Measurements from ENCODE around the gene OR2D3.
"Not testable (repeated sequence)": the region's sequence is repeated elsewhere in the genome, so short reads cannot be mapped to it uniquely, and the experiment has no call there.

The OR2D3 gene

GRCh38 chr11:6928916-6929315, 8.1 kb downstream of the OR2D3 start:
- TF ChIP-seq ZFX (IDR thresholded peaks at IDR 0.05; ENCODE audit: borderline replicate concordance) = no peak
- TF ChIP-seq CTCF (IDR thresholded peaks at IDR 0.05) = no peak
- H3K27ac ChIP-seq = no peak overlapping the region

- TF ChIP-seq ZFX (IDR thresholded peaks at IDR 0.05; ENCODE audit: borderline replicate concordance) = no peak
- TF ChIP-seq CTCF (IDR thresholded peaks at IDR 0.05) = no peak
- no peak overlapping the region for H3K27ac ChIP-seq
These were observed 10.4 kb downstream of the OR2D3 start for GRCh38 chr11:6931146-6931713.

- TF ChIP-seq ZFX (IDR thresholded peaks at IDR 0.05; ENCODE audit: borderline replicate concordance) = no peak
- no peak for TF ChIP-seq CTCF (IDR thresholded peaks at IDR 0.05)
- H3K27ac ChIP-seq = no peak overlapping the region
These were observed 11.3 kb downstream of the OR2D3 start for GRCh38 chr11:6932145-6932544.

GRCh38 chr11:6941970-6942369, 21.2 kb downstream of the OR2D3 start:
- TF ChIP-seq ZFX (IDR thresholded peaks at IDR 0.05; ENCODE audit: borderline replicate concordance) (no peak), CTCF (IDR thresholded peaks at IDR 0.05) (no peak)
- no peak overlapping the region for H3K27ac ChIP-seq

- no peak overlapping the region for H3K27ac ChIP-seq
- TF ChIP-seq ZFX (IDR thresholded peaks at IDR 0.05; ENCODE audit: borderline replicate concordance) (no peak), CTCF (IDR thresholded peaks at IDR 0.05) (no peak)
These were observed 22.3 kb downstream of the OR2D3 start for GRCh38 chr11:6943131-6943530.

GRCh38 chr11:6954248-6954647, 33.4 kb downstream of the OR2D3 start:
- H3K27ac ChIP-seq = not testable (repeated sequence)

- no peak overlapping the region for H3K27ac ChIP-seq
- TF ChIP-seq CTCF (IDR thresholded peaks at IDR 0.05) = no peak
- no peak for TF ChIP-seq ZFX (IDR thresholded peaks at IDR 0.05; ENCODE audit: borderline replicate concordance)
These were observed 41.3 kb downstream of the OR2D3 start for GRCh38 chr11:6962141-6962540.

GRCh38 chr11:6962673-6963072, 41.9 kb downstream of the OR2D3 start:
- no peak for TF ChIP-seq CTCF (IDR thresholded peaks at IDR 0.05)
- TF ChIP-seq ZFX (IDR thresholded peaks at IDR 0.05; ENCODE audit: borderline replicate concordance) = no peak
- H3K27ac ChIP-seq = no peak overlapping the region
